ENCODE results near the gene RSRC1.

DNA sequence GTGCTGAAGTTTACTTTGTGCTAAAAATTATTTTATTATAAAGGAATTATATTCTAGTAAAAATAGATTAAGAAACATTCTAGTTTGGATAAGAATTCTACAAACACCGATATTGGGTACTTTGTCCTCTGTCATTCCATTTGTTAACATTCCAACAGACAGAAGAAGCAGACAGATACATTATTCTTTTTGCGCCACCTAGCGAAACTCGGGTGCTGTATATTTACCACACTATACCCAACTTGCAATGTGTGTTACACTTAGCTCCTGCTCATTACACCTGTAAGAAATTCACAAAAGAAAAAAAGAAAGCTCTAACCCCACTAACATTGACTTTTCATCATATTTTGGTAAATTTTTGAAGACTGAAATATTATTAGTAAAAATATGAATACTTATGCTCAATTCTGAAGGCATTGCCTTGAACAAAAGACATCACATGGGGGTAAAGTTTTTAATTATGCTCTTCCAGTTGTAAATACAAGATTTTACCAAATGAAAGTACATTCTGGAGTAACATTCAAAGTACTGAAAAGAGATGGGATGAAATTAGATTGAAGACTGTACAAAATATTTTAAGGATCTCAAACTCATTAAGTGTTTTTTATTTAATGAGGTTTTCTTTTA lies 324.6 kb downstream of the RSRC1 start:
- TF ChIP-seq, protein P1, sequence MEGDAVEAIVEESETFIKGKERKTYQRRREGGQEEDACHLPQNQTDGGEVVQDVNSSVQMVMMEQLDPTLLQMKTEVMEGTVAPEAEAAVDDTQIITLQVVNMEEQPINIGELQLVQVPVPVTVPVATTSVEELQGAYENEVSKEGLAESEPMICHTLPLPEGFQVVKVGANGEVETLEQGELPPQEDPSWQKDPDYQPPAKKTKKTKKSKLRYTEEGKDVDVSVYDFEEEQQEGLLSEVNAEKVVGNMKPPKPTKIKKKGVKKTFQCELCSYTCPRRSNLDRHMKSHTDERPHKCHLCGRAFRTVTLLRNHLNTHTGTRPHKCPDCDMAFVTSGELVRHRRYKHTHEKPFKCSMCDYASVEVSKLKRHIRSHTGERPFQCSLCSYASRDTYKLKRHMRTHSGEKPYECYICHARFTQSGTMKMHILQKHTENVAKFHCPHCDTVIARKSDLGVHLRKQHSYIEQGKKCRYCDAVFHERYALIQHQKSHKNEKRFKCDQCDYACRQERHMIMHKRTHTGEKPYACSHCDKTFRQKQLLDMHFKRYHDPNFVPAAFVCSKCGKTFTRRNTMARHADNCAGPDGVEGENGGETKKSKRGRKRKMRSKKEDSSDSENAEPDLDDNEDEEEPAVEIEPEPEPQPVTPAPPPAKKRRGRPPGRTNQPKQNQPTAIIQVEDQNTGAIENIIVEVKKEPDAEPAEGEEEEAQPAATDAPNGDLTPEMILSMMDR (IDR thresholded peaks at IDR 0.05), result no peak
- no peak for TF ChIP-seq POLR2A (IDR thresholded peaks at IDR 0.05)
